Stimulated activated naive CD8-positive, alpha-beta T cell treated with anti-CD3 and anti-CD28 coated beads, Interleukin-15, amount 100 ng/mL, for 72 hours (primary cell): Measurements from ENCODE around the gene CLEC16A.
A peak's percentile ranks its signal among the peaks of the same experiment; 100 is the strongest.

Experiments used
- ATAC-seq: fragments of 150-1000 bp; cut with Tn5 transposase; 2 replicates; pipeline ENCODE4 v1.10.0; 2021; ENCODE audit warnings: mild to moderate bottlenecking, moderate library complexity
- DNase-seq, 2 donors: peaks; one replicate each; pipeline ENCODE4 v3.0.0; 2021 to 2022
- H3K27ac Mint-ChIP-seq, 2 donors: one replicate each; pipeline ENCODE4 v1.8.0; 2022; ENCODE audit warnings: mild to moderate bottlenecking in 2 of 2, mixed read lengths in 2 of 2, moderate library complexity in 2 of 2
- H3K27me3 Mint-ChIP-seq: one replicate; pipeline ENCODE4 v1.8.0; 2022; ENCODE audit warnings: mixed read lengths
- H3K4me1 Mint-ChIP-seq: one replicate; pipeline ENCODE4 v1.8.0; 2022; ENCODE audit warnings: mild to moderate bottlenecking, mixed read lengths
- H3K4me3 Mint-ChIP-seq, 2 donors: one replicate each; pipeline ENCODE4 v1.8.0; 2022; ENCODE audit warnings: mild to moderate bottlenecking in 2 of 2, mixed read lengths in 2 of 2, moderate library complexity in 1 of 2
- H3K9me3 Mint-ChIP-seq, 2 donors: one replicate each; pipeline ENCODE4 v1.8.0; 2022; ENCODE audit warnings: mixed read lengths in 2 of 2

Gene CLEC16A

GRCh38 chr16:11036868-11037410 lies 92.6 kb downstream of the CLEC16A start:
- no peak for ATAC-seq
- H3K9me3 Mint-ChIP-seq: no peaks in the 10 kb centered on the region
- H3K27ac Mint-ChIP-seq: no peak overlapping the region
- no peak for DNase-seq
- no peaks in the 10 kb centered on the region for H3K27me3 Mint-ChIP-seq
- H3K4me3 Mint-ChIP-seq: no peak overlapping the region
- peaks cover 10% of the 10 kb centered on the region for H3K4me1 Mint-ChIP-seq

- ATAC-seq (no peak), DNase-seq (no peak)
- peak overlapping the region in 1 of 2 donors; percentile 19 for H3K27ac Mint-ChIP-seq
- H3K4me1 Mint-ChIP-seq: peaks cover 12% of the 10 kb centered on the region
- H3K9me3 Mint-ChIP-seq: no peaks in the 10 kb centered on the region
- no peak overlapping the region for H3K4me3 Mint-ChIP-seq
- H3K27me3 Mint-ChIP-seq: no peaks in the 10 kb centered on the region
Measured at GRCh38 chr16:11038305-11038704, 93.9 kb downstream of the CLEC16A start.

GRCh38 chr16:11038777-11039176 lies 94.4 kb downstream of the CLEC16A start:
- H3K4me1 Mint-ChIP-seq: peaks cover 12% of the 10 kb centered on the region
- ATAC-seq: no peak
- H3K4me3 Mint-ChIP-seq: no peak overlapping the region
- no peak for DNase-seq
- no peaks in the 10 kb centered on the region for H3K9me3 Mint-ChIP-seq
- no peak overlapping the region for H3K27ac Mint-ChIP-seq
- no peaks in the 10 kb centered on the region for H3K27me3 Mint-ChIP-seq

- ATAC-seq (no peak), DNase-seq (no peak)
- Mint-ChIP-seq H3K9me3 (no peaks in the 10 kb centered on the region), H3K4me1 (peaks cover 6% of the 10 kb centered on the region), H3K4me3 (no peak overlapping the region), H3K27ac (no peak overlapping the region), H3K27me3 (no peaks in the 10 kb centered on the region)
Measured at GRCh38 chr16:11039726-11040125, 95.4 kb downstream of the CLEC16A start.

GRCh38 chr16:11042191-11042590 lies 97.8 kb downstream of the CLEC16A start:
- DNase-seq (no peak), ATAC-seq (no peak)
- Mint-ChIP-seq H3K4me3 (no peak overlapping the region), H3K27ac (no peak overlapping the region), H3K4me1 (peaks cover 12% of the 10 kb centered on the region), H3K27me3 (no peaks in the 10 kb centered on the region), H3K9me3 (no peaks in the 10 kb centered on the region)

GRCh38 chr16:11045441-11045840 lies 101.1 kb downstream of the CLEC16A start:
- DNase-seq: no peak
- peaks cover 40% of the 10 kb centered on the region for H3K4me1 Mint-ChIP-seq
- H3K27ac Mint-ChIP-seq: no peak overlapping the region

GRCh38 chr16:11045846-11046245 lies 101.5 kb downstream of the CLEC16A start:
- Mint-ChIP-seq H3K27me3 (no peaks in the 10 kb centered on the region), H3K27ac (no peak overlapping the region), H3K4me1 (peaks cover 44% of the 10 kb centered on the region), H3K9me3 (no peaks in the 10 kb centered on the region), H3K4me3 (no peak overlapping the region)
- no peak for DNase-seq
- no peak for ATAC-seq

More at GRCh38 chr16:11045441-11045840, 101.1 kb downstream of the CLEC16A start:
- H3K9me3 Mint-ChIP-seq: no peaks in the 10 kb centered on the region
- H3K4me3 Mint-ChIP-seq: no peak overlapping the region
- ATAC-seq: no peak
- H3K27me3 Mint-ChIP-seq: no peaks in the 10 kb centered on the region

GRCh38 chr16:11046382-11046931 lies 102.1 kb downstream of the CLEC16A start:
- Mint-ChIP-seq H3K9me3 (no peaks in the 10 kb centered on the region), H3K27ac (no peak overlapping the region), H3K4me3 (no peak overlapping the region), H3K4me1 (peaks cover 50% of the 10 kb centered on the region), H3K27me3 (no peaks in the 10 kb centered on the region)
- ATAC-seq (no peak), DNase-seq (no peak)

- Mint-ChIP-seq H3K27ac (no peak overlapping the region), H3K9me3 (no peaks in the 10 kb centered on the region), H3K4me3 (no peak overlapping the region), H3K27me3 (no peaks in the 10 kb centered on the region), H3K4me1 (peaks cover 51% of the 10 kb centered on the region)
- ATAC-seq (no peak), DNase-seq (no peak)
Measured at GRCh38 chr16:11047057-11047456, 102.7 kb downstream of the CLEC16A start.

GRCh38 chr16:11047939-11048800 lies 103.8 kb downstream of the CLEC16A start:
- Mint-ChIP-seq H3K9me3 (no peaks in the 10 kb centered on the region), H3K27me3 (no peaks in the 10 kb centered on the region), H3K4me1 (peaks cover 61% of the 10 kb centered on the region), H3K4me3 (no peak overlapping the region), H3K27ac (no peak overlapping the region)
- ATAC-seq (no peak), DNase-seq (no peak)

GRCh38 chr16:11049396-11050059 lies 105.2 kb downstream of the CLEC16A start:
- Mint-ChIP-seq H3K4me1 (peaks cover 74% of the 10 kb centered on the region), H3K4me3 (no peak overlapping the region), H3K27me3 (no peaks in the 10 kb centered on the region), H3K9me3 (no peaks in the 10 kb centered on the region), H3K27ac (no peak overlapping the region)
- no peak for DNase-seq
- no peak for ATAC-seq

- H3K9me3 Mint-ChIP-seq: no peaks in the 10 kb centered on the region
- H3K27me3 Mint-ChIP-seq: no peaks in the 10 kb centered on the region
- H3K4me1 Mint-ChIP-seq: peaks cover 83% of the 10 kb centered on the region
- H3K27ac Mint-ChIP-seq: peak overlapping the region in 1 of 2 donors; percentile 65
- no peak overlapping the region for H3K4me3 Mint-ChIP-seq
- no peak for DNase-seq
- no peak for ATAC-seq
Measured at GRCh38 chr16:11050536-11050935, 106.2 kb downstream of the CLEC16A start.

GRCh38 chr16:11050944-11051343 lies 106.6 kb downstream of the CLEC16A start:
- Mint-ChIP-seq H3K4me3 (no peak overlapping the region), H3K9me3 (no peaks in the 10 kb centered on the region), H3K4me1 (peaks cover 83% of the 10 kb centered on the region), H3K27me3 (no peaks in the 10 kb centered on the region), H3K27ac (peak overlapping the region in 1 of 2 donors; percentile 56)
- no peak for ATAC-seq
- no peak for DNase-seq

- Mint-ChIP-seq H3K27me3 (no peaks in the 10 kb centered on the region), H3K27ac (peak overlapping the region in 1 of 2 donors; percentile 16), H3K4me1 (peaks cover 87% of the 10 kb centered on the region), H3K9me3 (no peaks in the 10 kb centered on the region), H3K4me3 (peak overlapping the region in 1 of 2 donors; percentile 58)
- no peak for ATAC-seq
- DNase-seq: no peak
Measured at GRCh38 chr16:11051430-11051829, 107.1 kb downstream of the CLEC16A start.

- no peaks in the 10 kb centered on the region for H3K27me3 Mint-ChIP-seq
- peak overlapping the region; percentile 88 to 94 for H3K27ac Mint-ChIP-seq
- peak overlapping the region; percentile 48 to 58 for H3K4me3 Mint-ChIP-seq
- DNase-seq: peak; percentile 57 to 90
- H3K9me3 Mint-ChIP-seq: no peaks in the 10 kb centered on the region
- peak; percentile 90 for ATAC-seq
- H3K4me1 Mint-ChIP-seq: peaks cover 93% of the 10 kb centered on the region
Measured at GRCh38 chr16:11051879-11052808, 107.8 kb downstream of the CLEC16A start.
